Mucosa of gallbladder (tissue), 1 donor: Measurements from ENCODE around the gene CCNQ. TPM values are rescaled to one million over a fixed set of nuclear protein-coding genes. Genes with fewer than 3 reads are reported as not detected.

Experiments
- DNase-seq: peaks from one replicate; pipeline ENCODE4 v3.0.0-alpha.2; 2020; ENCODE audit warnings: low spot score
- total RNA-seq: library from RNA; stranded (reverse); gene quantifications from one replicate; pipeline ENCODE4 v1.2.1, GENCODE V29; 2021
- donor health status: DM: no; HTN: no; CAD: no.

CCNQ gene
- total RNA-seq, 1 donor from 2014 or later: 14.9 TPM

- no peak for DNase-seq
Observed at GRCh38 chrX:153576239-153576870, 22.6 kb downstream of the CCNQ start.

GRCh38 chrX:153573984-153574383, 25.0 kb downstream of the CCNQ start:
- DNase-seq: no peak

GRCh38 chrX:153572601-153573000, 26.3 kb downstream of the CCNQ start:
- DNase-seq: no peak

GRCh38 chrX:153571534-153571908, 27.4 kb downstream of the CCNQ start:
- DNase-seq: no peak

GRCh38 chrX:153569475-153569874, 29.5 kb downstream of the CCNQ start:
- DNase-seq: no peak

GRCh38 chrX:153568451-153569011, 30.4 kb downstream of the CCNQ start:
- no peak for DNase-seq

GRCh38 chrX:153565996-153566580, 32.9 kb downstream of the CCNQ start:
- DNase-seq: no peak

- no peak for DNase-seq
Observed at GRCh38 chrX:153564047-153564606, 34.8 kb downstream of the CCNQ start.

- no peak for DNase-seq
Observed at GRCh38 chrX:153562546-153562945, 36.4 kb downstream of the CCNQ start.

- no peak for DNase-seq
Observed at GRCh38 chrX:153561337-153561736, 37.6 kb downstream of the CCNQ start.

- DNase-seq: no peak
Observed at GRCh38 chrX:153560466-153560865, 38.5 kb downstream of the CCNQ start.

GRCh38 chrX:153560000-153560399, 38.9 kb downstream of the CCNQ start:
- no peak for DNase-seq

- no peak for DNase-seq
Observed at GRCh38 chrX:153557618-153558355, 41.2 kb downstream of the CCNQ start.

GRCh38 chrX:153556767-153557166, 42.2 kb downstream of the CCNQ start:
- DNase-seq: no peak

- peak; percentile 70 for DNase-seq
Observed at GRCh38 chrX:153554519-153555167, 44.3 kb downstream of the CCNQ start.

- DNase-seq: no peak
Observed at GRCh38 chrX:153551135-153551534, 47.8 kb downstream of the CCNQ start.

GRCh38 chrX:153549807-153550206, 49.1 kb downstream of the CCNQ start:
- DNase-seq: no peak

GRCh38 chrX:153549231-153549630, 49.7 kb downstream of the CCNQ start:
- no peak for DNase-seq

- no peak for DNase-seq
Observed at GRCh38 chrX:153547195-153547594, 51.7 kb downstream of the CCNQ start.

GRCh38 chrX:153546386-153546785, 52.6 kb downstream of the CCNQ start:
- DNase-seq: no peak

GRCh38 chrX:153544727-153545126, 54.2 kb downstream of the CCNQ start:
- no peak for DNase-seq

- no peak for DNase-seq
Observed at GRCh38 chrX:153539979-153540358, 59.0 kb downstream of the CCNQ start.
